GM12878 (cell line): ENCODE data around the gene C1QTNF5. TPM values are rescaled to one million over a fixed set of nuclear protein-coding genes. Genes with fewer than 3 reads are reported as not detected.

Experiments used
- ATAC-seq: fragments of 200-7000 bp; cut with Tn5 transposase; 3 replicates; pipeline ENCODE4 v1.9.1; 2020; ENCODE audit warnings: mild to moderate bottlenecking, moderate library complexity
- BruUV-seq: library from RNA; stranded (reverse); fragments of 400-500 nt; replicated peaks from 2 replicates; lab custom pipeline; 2021; lab: Mats Ljungman, UMichigan
- CTCF ChIA-PET: fragments of 300-600 bp; sonication (Branson Sonifier 250); formaldehyde crosslinking; extraction: SDS; loops from one replicate; lab custom pipeline; 2021; ENCODE audit warnings: inconsistent platforms; lab: Yijun Ruan, JAX
- POLR2A ChIA-PET: fragments of 350-600 bp; formaldehyde crosslinking; extraction: SDS; loops from one replicate; lab custom pipeline; 2021; ENCODE audit warnings: inconsistent platforms; lab: Charles Lee
- RAD21 ChIA-PET: fragments of 300-600 bp; sonication (Branson Sonifier 250); formaldehyde crosslinking; loops from one replicate; lab custom pipeline; 2023; ENCODE audit warnings: antibody characterized with exemption; ENCODE audit not compliant: unreplicated experiment; lab: Charles Lee
- SMC1A ChIA-PET: fragments of 300-600 bp; sonication (Branson Sonifier 250); formaldehyde crosslinking; loops from one replicate; lab custom pipeline; 2023; ENCODE audit not compliant: unreplicated experiment, uncharacterized antibody; lab: Charles Lee
- DNase-seq: peaks from one replicate; pipeline ENCODE4 v3.0.0-alpha.2; 2011; ENCODE audit warnings: low read depth, low spot score
- FAIRE-seq: peaks from 3 replicates; lab custom pipeline; 2011; peaks lifted over from hg19 to GRCh38; lab: Jason Lieb, UNC
- H2AFZ ChIP-seq: 2 replicates; pipeline ENCODE4 v1.6.0; 2011; ENCODE audit warnings: low read depth, low read length, control low read depth; ENCODE audit not compliant: control insufficient read depth
- H3K27ac ChIP-seq: 2 replicates; pipeline ENCODE4 v1.5.1; 2011; ENCODE audit warnings: control low read depth; ENCODE audit not compliant: control insufficient read depth, insufficient read depth
- H3K27me3 ChIP-seq, 2 experiments: replicated peaks in 1 of 2; 2 replicates each; pipeline versions ENCODE4 v1.6.0 to v1.6.1; 2011; ENCODE audit warnings: low read length in 1 of 2; ENCODE audit not compliant: control insufficient read depth in 2 of 2, insufficient read depth in 2 of 2
- H3K36me3 ChIP-seq, 2 experiments: 2 replicates each; pipeline ENCODE4 v1.5.1; 2011; ENCODE audit warnings: low read length in 1 of 2; ENCODE audit not compliant: control insufficient read depth in 2 of 2, insufficient read depth in 2 of 2
- H3K4me1 ChIP-seq: 2 replicates; pipeline ENCODE4 v1.6.1; 2011; ENCODE audit warnings: mild to moderate bottlenecking, low read length, moderate library complexity, mixed read lengths; ENCODE audit not compliant: control insufficient read depth, insufficient read depth
- H3K4me2 ChIP-seq: 2 replicates; pipeline ENCODE4 v1.6.0; 2011; ENCODE audit warnings: control low read depth; ENCODE audit not compliant: control insufficient read depth, insufficient read depth
- H3K4me3 ChIP-seq: fragments of 200-600 bp; sonication (generic); 2 replicates; pipeline ENCODE4 v1.5.1; 2016
- H3K79me2 ChIP-seq: 2 replicates; pipeline ENCODE4 v1.6.0; 2011; ENCODE audit warnings: low read length; ENCODE audit not compliant: control insufficient read depth, insufficient read depth
- H3K9ac ChIP-seq: 2 replicates; pipeline ENCODE4 v1.8.0; 2011; ENCODE audit warnings: low read length, control low read depth, mixed read lengths; ENCODE audit not compliant: control insufficient read depth, insufficient read depth
- H3K9me3 ChIP-seq: replicated peaks from 3 replicates; pipeline ENCODE4 v1.5.1; 2011; ENCODE audit warnings: mild to moderate bottlenecking, low read length; ENCODE audit not compliant: control insufficient read depth, insufficient read depth
- H4K20me1 ChIP-seq: 2 replicates; pipeline ENCODE4 v1.6.0; 2011; ENCODE audit not compliant: control insufficient read depth, insufficient read depth
- IKZF1 ChIP-seq: fragments of 450-650 bp; conservative IDR thresholded peaks from 2 replicates; pipeline ENCODE4 v1.6.1; 2017; ENCODE audit warnings: antibody characterized with exemption, mild to moderate bottlenecking
- IRF3 ChIP-seq: fragments of 450-650 bp; IDR thresholded peaks from 2 replicates; pipeline ENCODE4 v1.6.1; 2014; ENCODE audit warnings: mild to moderate bottlenecking
- JUND ChIP-seq: IDR thresholded peaks from 2 replicates; pipeline ENCODE4 v1.6.1; 2012; ENCODE audit warnings: low read depth, mild to moderate bottlenecking, low read length, improper control_type of control experiment, moderate library complexity
- RAD21 ChIP-seq: IDR thresholded peaks from 2 replicates; pipeline ENCODE4 v1.6.1; 2011; ENCODE audit warnings: mild to moderate bottlenecking, low read depth, low read length, moderate library complexity; ENCODE audit not compliant: insufficient read depth
- ZBTB33 ChIP-seq: fragments of 450-650 bp; IDR thresholded peaks from 2 replicates; pipeline ENCODE4 v1.6.1; 2017; ENCODE audit warnings: mild to moderate bottlenecking
- ZNF622 ChIP-seq: fragments of 450-650 bp; IDR thresholded peaks from 2 replicates; pipeline ENCODE4 v1.6.1; 2017; ENCODE audit warnings: mild to moderate bottlenecking, inconsistent platforms
- WGBS: methylation state at CpG from one replicate; pipeline ENCODE4 v1.1.6; 2016; ENCODE audit warnings: low lambda C conversion rate; ENCODE audit not compliant: insufficient replicate concordance, insufficient coverage; ENCODE audit errors: missing lambda C conversion rate; 5-methylcytosine and 5-hydroxymethylcytosine counted together
- in situ Hi-C: fragments of 300-500 bp; cut with MboI; formaldehyde crosslinking; loops from 9 replicates; pipeline ENCODE4 v1.14.3; 2018; ENCODE audit warnings: mixed read lengths
- intact Hi-C: fragments of 100-400 bp; cut with micrococcal nuclease; formaldehyde crosslinking; loops from one replicate; pipeline ENCODE4 v1.14.2; 2022; ENCODE audit not compliant: unreplicated experiment
- polyA plus RNA-seq, 11 experiments: library from polyadenylated mRNA; depleted of rRNA in 4 of 11; unstranded in 6 of 11; stranded (reverse) in 5 of 11; fragments of >200 nt; fragmentation: Nextera tagmentation in 4 of 11; fragmentation: Illumina TruSeq in 1 of 11; extraction: Ambion mirVana in 4 of 11; extraction: Trizol in 1 of 11; gene quantifications; 1 replicate in 1 of 11; 2 replicates in 10 of 11; pipeline versions ENCODE4 v1.2.1 to v1.2.3, GENCODE V29; 2011 to 2016; ENCODE audit warnings: inconsistent platforms in 2 of 11, missing spikeins in 2 of 11, low read depth in 1 of 11
- total RNA-seq, 4 experiments: library from RNA; depleted of rRNA in 3 of 4; stranded (reverse); fragments of >200 nt in 3 of 4; fragmentation: Illumina TruSeq in 1 of 4; extraction: Trizol in 1 of 4; gene quantifications; 2 replicates each; pipeline versions ENCODE4 v1.2.1 to v1.2.3, GENCODE V29; 2013 to 2021
- TF ChIP-seq, protein P1 (sequence below): IDR thresholded peaks from 2 replicates; pipeline ENCODE4 v1.6.1; 2012; ENCODE audit warnings: low read depth, low read length, improper control_type of control experiment

The C1QTNF5 gene
- total and polyA plus RNA-seq, 10 of the 15 experiments (the other 5 are each of a cell fraction or from before 2014, with no cell fraction given) = not detected

DNA sequence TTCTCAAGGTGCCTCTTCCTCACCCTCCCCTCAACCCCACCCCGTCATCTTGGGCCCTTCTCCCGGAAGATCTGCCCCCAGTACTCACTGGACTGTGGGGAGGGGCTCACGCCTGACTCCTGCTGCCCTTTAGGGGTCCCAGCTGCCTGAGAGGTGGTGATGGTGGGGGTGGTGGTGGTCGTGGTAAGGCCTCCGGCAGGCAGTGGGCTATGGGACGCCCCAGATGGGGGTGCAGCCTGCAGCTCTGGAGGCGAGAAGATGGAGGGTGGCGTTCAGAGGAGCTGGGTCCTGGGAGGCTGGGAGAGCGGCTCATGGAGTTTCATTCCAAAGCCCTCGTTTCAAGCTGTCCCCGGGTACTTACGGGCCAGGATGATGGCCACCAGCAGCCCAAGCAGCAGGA is 5.0 kb upstream of the C1QTNF5 start:
- H2AFZ ChIP-seq = no peak overlapping the region
- WGBS = 29% methylated on average over 10 of the region's 12 CpGs
- no peak overlapping the region for H3K4me3 ChIP-seq
- no peak for TF ChIP-seq JUND
- no peak for TF ChIP-seq IKZF1
- TF ChIP-seq ZBTB33 = no peak
- TF ChIP-seq, protein P1, sequence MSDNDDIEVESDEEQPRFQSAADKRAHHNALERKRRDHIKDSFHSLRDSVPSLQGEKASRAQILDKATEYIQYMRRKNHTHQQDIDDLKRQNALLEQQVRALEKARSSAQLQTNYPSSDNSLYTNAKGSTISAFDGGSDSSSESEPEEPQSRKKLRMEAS = no peak
- no peak for TF ChIP-seq IRF3
- TF ChIP-seq RAD21 = no peak
- no peak for TF ChIP-seq ZNF622
- no peaks in the 10 kb centered on the region for H3K36me3 ChIP-seq
- BruUV-seq = no TSS peak
- no peaks in the 10 kb centered on the region for H3K9me3 ChIP-seq
- FAIRE-seq = no peak
- intact Hi-C loops = no loop called here
- no peak overlapping the region for H3K4me2 ChIP-seq
- ChIA-PET RAD21 (interaction anchor here (1.3 kb wide), 1 partner anchor 22 kb away, joined by 3 read pairs; no protein-coding TSS in a partner anchor), POLR2A (no interaction called here), CTCF (interaction anchor here (1.5 to 2.0 kb wide), 2 partner anchors 10 to 129 kb away, joined by 6 to 10 read pairs; no protein-coding TSS in a partner anchor), SMC1A (interaction anchor here (0.5 kb wide), 1 partner anchor 511 kb away, joined by 3 read pairs; no protein-coding TSS in a partner anchor)
- H3K27ac ChIP-seq = no peak overlapping the region
- H3K27me3 ChIP-seq = peaks cover 8 to 11% of the 10 kb centered on the region in 2 experiments
- H3K4me1 ChIP-seq = no peaks in the 10 kb centered on the region
- no peak overlapping the region for H3K9ac ChIP-seq
- no peak for ATAC-seq
- no peaks in the 10 kb centered on the region for H4K20me1 ChIP-seq
- in situ Hi-C loops = no loop called here
- H3K79me2 ChIP-seq = no peaks in the 10 kb centered on the region
- no peak for DNase-seq
